Immature natural killer cell (primary cell): ENCODE data around the gene OR2H1. TPM values are rescaled to one million over a fixed set of nuclear protein-coding genes. Genes with fewer than 3 reads are reported as not detected.

Source experiments
- DNase-seq, 3 donors: peaks; one replicate each; pipeline ENCODE4 v3.0.0; 2022; ENCODE audit warnings: mixed read lengths in 1 of 3
- H3K27ac Mint-ChIP-seq, 6 donors: one replicate each; pipeline ENCODE4 v1.8.0; 2020; ENCODE audit warnings: mixed read lengths in 6 of 6, mild to moderate bottlenecking in 5 of 6, inconsistent platforms in 4 of 6, moderate library complexity in 3 of 6
- H3K27me3 Mint-ChIP-seq, 3 donors: one replicate each; pipeline ENCODE4 v1.8.0; 2020 to 2021; ENCODE audit warnings: low read depth in 3 of 3, mild to moderate bottlenecking in 3 of 3, mixed read lengths in 3 of 3, moderate library complexity in 3 of 3, inconsistent platforms in 1 of 3
- H3K36me3 Mint-ChIP-seq, 3 donors: one replicate each; pipeline ENCODE4 v1.8.0; 2020; ENCODE audit warnings: mixed read lengths in 3 of 3, inconsistent platforms in 2 of 3, mild to moderate bottlenecking in 2 of 3
- H3K4me1 Mint-ChIP-seq, 2 donors: one replicate each; pipeline ENCODE4 v1.8.0; 2020; ENCODE audit warnings: inconsistent platforms in 2 of 2, mild to moderate bottlenecking in 2 of 2, mixed read lengths in 2 of 2, moderate library complexity in 1 of 2
- H3K4me3 Mint-ChIP-seq, 5 donors: one replicate each; pipeline ENCODE4 v1.8.0; 2020; ENCODE audit warnings: mild to moderate bottlenecking in 5 of 5, mixed read lengths in 5 of 5, inconsistent platforms in 3 of 5, moderate library complexity in 3 of 5
- H3K9me3 Mint-ChIP-seq, 6 donors: one replicate each; pipeline ENCODE4 v1.8.0; 2020; ENCODE audit warnings: mild to moderate bottlenecking in 6 of 6, mixed read lengths in 6 of 6, inconsistent platforms in 4 of 6, moderate library complexity in 3 of 6
- polyA plus RNA-seq, 3 donors: library from polyadenylated mRNA; unstranded; fragments of 300-500 nt; fragmentation: Illumina TruSeq; gene quantifications; one replicate each; pipeline ENCODE4 v1.2.3, GENCODE V29; 2021

The OR2H1 gene
- polyA plus RNA-seq, 3 donors from 2014 or later = not detected

GRCh38 chr6:29507319-29507718, 50.4 kb downstream of the OR2H1 start:
- no peaks in the 10 kb centered on the region for H3K9me3 Mint-ChIP-seq
- peaks cover 4 to 9% (median 7%) of the 10 kb centered on the region in 3 donors for H3K27me3 Mint-ChIP-seq
- no peak overlapping the region for H3K27ac Mint-ChIP-seq
- H3K4me3 Mint-ChIP-seq = no peak overlapping the region
- DNase-seq = no peak
- no peaks in the 10 kb centered on the region for H3K36me3 Mint-ChIP-seq
- no peaks in the 10 kb centered on the region for H3K4me1 Mint-ChIP-seq

- Mint-ChIP-seq H3K27ac (no peak overlapping the region), H3K27me3 (peaks cover 4 to 7% (median 5%) of the 10 kb centered on the region in 3 donors), H3K36me3 (no peaks in the 10 kb centered on the region), H3K9me3 (no peaks in the 10 kb centered on the region), H3K4me3 (no peak overlapping the region), H3K4me1 (no peaks in the 10 kb centered on the region)
- no peak for DNase-seq
These were observed 52.3 kb downstream of the OR2H1 start for GRCh38 chr6:29509239-29509638.

GRCh38 chr6:29509711-29510110, 52.8 kb downstream of the OR2H1 start:
- no peaks in the 10 kb centered on the region for H3K4me1 Mint-ChIP-seq
- H3K9me3 Mint-ChIP-seq = no peaks in the 10 kb centered on the region
- H3K27me3 Mint-ChIP-seq = peaks cover 4 to 7% (median 5%) of the 10 kb centered on the region in 3 donors
- no peak for DNase-seq
- no peak overlapping the region for H3K4me3 Mint-ChIP-seq
- no peaks in the 10 kb centered on the region for H3K36me3 Mint-ChIP-seq
- H3K27ac Mint-ChIP-seq = no peak overlapping the region

GRCh38 chr6:29510202-29510601, 53.2 kb downstream of the OR2H1 start:
- Mint-ChIP-seq H3K9me3 (no peaks in the 10 kb centered on the region), H3K4me3 (no peak overlapping the region), H3K36me3 (no peaks in the 10 kb centered on the region), H3K4me1 (no peaks in the 10 kb centered on the region), H3K27ac (no peak overlapping the region), H3K27me3 (peaks cover 4 to 6% (median 5%) of the 10 kb centered on the region in 3 donors)
- no peak for DNase-seq

- no peak for DNase-seq
- Mint-ChIP-seq H3K4me3 (no peak overlapping the region), H3K27me3 (peaks cover 4 to 6% (median 5%) of the 10 kb centered on the region in 3 donors), H3K36me3 (no peaks in the 10 kb centered on the region), H3K27ac (no peak overlapping the region), H3K4me1 (peaks cover 1 to 2% of the 10 kb centered on the region in 2 donors), H3K9me3 (no peaks in the 10 kb centered on the region)
These were observed 53.9 kb downstream of the OR2H1 start for GRCh38 chr6:29510746-29511300.

Other genes with a start within 250 kb of the OR2H1 start
- not detected for gene OR14J1, start 155.5 kb upstream of the OR2H1 start, polyA plus RNA-seq
- gene OR5V1, start 88.3 kb upstream of the OR2H1 start, polyA plus RNA-seq = not detected
- gene OR12D3, start 81.9 kb upstream of the OR2H1 start, polyA plus RNA-seq = not detected
- gene OR12D2, start 61.5 kb upstream of the OR2H1 start, polyA plus RNA-seq = not detected
- not detected for gene OR12D1, start 42.2 kb upstream of the OR2H1 start, polyA plus RNA-seq
- gene OR10C1, start 17.8 kb upstream of the OR2H1 start, polyA plus RNA-seq = not detected
- gene OR11A1, start 84 bp upstream of the OR2H1 start, polyA plus RNA-seq = not detected
- not detected for gene MAS1L, start 30.8 kb downstream of the OR2H1 start, polyA plus RNA-seq
- not detected for gene UBD, start 102.6 kb downstream of the OR2H1 start, polyA plus RNA-seq
- not detected for gene OR2H2, start 128.0 kb downstream of the OR2H1 start, polyA plus RNA-seq
- gene GABBR1, start 176.0 kb downstream of the OR2H1 start, polyA plus RNA-seq = not detected
- gene MOG, start 199.9 kb downstream of the OR2H1 start, polyA plus RNA-seq = not detected
- gene ZFP57, start 224.0 kb downstream of the OR2H1 start, polyA plus RNA-seq = 1 to 10 TPM in 2 of 3 donors, not detected in 1; 5.2 to 9.0 TPM